ENCODE measurements around the gene GPSM1.
"Not testable (repeated sequence)": the region's sequence is repeated elsewhere in the genome, so short reads cannot be mapped to it uniquely, and the experiment has no call there.

The GPSM1 gene

DNA sequence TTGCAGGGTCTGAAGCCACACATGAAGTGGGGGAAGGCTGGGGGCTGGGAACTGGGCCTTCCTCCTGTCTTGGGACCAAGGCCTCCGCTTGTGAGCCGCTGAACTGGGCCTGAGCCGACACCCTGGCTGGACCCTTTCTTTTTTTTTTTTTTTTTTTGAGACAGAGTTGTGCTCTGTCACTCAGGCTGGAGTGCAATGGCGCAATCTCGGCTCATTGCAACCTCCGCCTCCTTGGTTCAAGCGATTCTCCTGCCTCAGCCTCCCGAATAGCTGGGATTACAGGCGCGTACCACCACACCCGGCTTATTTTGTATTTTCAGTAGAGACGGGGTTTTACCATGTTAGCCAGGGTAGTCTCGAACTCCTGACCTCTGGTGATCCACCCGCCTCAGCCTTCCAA, 8.1 kb upstream of the GPSM1 start:
- not testable (repeated sequence) for DNase-seq

DNA sequence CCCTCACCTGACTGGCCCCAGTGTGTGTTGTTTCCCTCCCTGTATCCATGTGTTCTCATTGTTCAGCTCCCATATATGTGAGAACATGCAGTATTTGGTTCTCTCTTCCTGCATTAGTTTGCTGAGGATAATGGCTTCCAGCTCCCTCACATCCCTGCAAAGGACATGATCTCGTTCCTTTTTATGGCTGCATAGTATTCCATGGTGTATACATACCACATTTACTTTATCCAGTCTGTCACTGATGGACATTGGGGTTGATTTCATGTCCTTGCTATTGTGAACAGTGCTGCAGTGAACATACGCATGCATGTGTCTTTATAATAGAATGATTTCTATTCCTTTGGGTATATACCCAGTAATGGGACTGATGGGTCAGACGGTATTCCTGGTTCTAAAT, 7.4 kb upstream of the GPSM1 start:
- not testable (repeated sequence) for DNase-seq

DNA sequence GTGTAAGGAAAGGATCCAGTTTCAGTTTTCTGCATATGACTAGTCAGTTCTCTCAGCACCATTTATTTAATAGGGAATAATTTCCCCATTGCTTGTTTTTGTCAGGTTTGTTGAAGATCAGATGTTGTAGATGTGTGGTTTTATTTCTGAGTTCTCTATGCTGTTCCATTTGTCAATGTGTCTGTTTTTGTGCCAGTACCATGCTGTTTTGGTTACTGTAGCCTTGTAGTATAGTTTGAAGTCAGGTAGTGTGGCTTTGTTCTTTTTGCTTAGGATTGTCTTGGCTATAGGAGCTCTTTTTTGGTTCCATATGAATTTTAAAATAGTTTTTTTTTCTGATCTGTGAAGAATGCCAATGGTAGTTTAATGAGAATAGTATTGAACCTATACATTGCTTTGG, 6.4 kb upstream of the GPSM1 start:
- DNase-seq: not testable (repeated sequence)

DNA sequence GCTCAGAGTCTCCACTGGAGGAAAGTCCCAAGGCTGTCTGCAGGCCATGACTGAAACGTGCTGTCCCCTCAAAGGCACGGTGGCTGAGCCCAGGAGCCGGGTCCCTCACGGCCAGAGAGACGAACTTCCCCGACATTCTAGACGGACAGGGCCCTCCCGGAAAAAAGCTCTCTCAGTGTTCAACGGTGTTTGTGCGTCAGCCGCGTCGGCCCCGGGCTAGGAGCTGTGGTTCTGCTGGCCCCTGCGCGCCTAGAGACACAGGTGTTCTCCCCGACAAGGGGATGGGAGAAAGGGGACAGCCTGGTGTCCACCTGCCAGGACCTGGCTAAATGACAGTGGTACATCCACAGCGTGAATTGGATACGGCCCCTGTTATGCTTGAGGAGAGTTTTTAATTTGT, 5.8 kb upstream of the GPSM1 start:
- DNase-seq: no peak

DNA sequence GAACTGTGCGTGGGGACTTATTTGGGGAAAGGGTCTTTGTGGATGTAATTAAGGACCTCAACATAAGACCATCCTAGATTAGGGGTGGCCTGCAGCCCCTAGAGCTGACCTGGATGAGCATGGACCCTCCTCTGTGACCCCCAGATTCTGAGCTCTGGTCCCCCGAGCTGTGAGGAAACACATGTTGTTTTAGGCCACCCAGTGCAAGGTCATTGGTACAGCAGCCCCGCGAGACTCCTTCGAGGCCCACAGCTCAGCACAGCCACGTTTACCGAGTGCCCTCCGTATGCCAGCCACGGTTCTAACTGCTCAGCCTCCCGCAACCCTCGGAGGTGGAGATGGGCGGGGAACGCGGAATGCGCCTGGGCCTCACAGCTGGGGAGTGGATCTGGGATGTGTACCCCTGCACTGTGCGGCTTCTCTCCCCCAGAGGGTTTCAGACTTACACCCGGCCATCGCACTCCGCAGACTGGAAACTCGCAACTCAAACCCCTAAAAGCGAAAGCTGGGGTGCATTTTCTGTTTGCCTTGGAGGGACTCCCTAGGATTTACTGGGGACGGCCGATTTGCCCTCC, 4.5 kb upstream of the GPSM1 start:
- DNase-seq: no peak

DNA sequence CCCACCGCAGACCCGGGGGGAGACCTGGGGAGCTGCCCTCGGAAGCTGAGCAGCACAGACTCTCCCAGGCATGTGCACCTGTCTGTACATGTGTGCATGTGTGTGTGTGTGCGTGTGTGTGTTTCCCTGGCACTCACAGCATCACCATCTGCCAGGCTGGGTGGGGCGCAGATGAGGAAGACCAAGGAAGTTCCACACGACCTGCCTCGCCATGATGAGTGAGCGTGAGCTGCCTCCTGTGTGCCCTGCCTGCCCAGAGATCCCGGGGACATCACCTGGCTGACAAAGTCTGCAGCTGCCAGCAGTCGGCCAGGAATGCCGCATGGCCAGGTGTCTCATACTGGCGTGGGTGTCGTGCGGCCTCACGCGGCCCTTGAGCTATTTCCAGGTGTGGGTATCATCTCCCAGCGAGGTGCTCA, 4.0 kb upstream of the GPSM1 start:
- DNase-seq: no peak

- no peak for DNase-seq
These were observed 2.6 kb upstream of the GPSM1 start for GRCh38 chr9:136324501-136325300.

DNA sequence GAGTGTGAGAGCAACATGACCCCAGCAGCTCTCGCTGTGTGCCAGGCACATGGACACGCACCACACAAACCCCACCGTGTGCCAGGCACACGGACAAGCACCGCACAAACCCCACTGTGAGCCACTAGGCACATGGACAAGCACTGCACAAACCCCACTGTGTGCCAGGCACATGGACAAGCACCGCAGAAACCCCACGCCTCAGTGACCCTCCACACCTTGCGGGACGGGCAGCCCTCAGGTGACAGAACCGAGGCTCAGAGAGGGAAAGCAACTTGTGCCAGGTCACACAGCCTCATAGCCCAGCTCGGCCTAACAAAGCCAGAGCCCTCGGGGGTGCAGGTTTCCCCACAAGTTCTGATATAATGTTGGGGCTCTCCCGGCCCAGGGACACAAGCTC, 2.0 kb upstream of the GPSM1 start:
- no peak for DNase-seq

GRCh38 chr9:136326061-136326760, 1.1 kb upstream of the GPSM1 start:
- DNase-seq: no peak

- DNase-seq: no peak
These were observed 507 bp upstream of the GPSM1 start for GRCh38 chr9:136326761-136327303.

- DNase-seq: no peak
These were observed 777 bp downstream of the GPSM1 start for GRCh38 chr9:136328011-136328621.

GRCh38 chr9:136328622-136329041, 1.3 kb downstream of the GPSM1 start:
- DNase-seq: no peak

- no peak for DNase-seq
These were observed 1.9 kb downstream of the GPSM1 start for GRCh38 chr9:136329211-136329627.

DNA sequence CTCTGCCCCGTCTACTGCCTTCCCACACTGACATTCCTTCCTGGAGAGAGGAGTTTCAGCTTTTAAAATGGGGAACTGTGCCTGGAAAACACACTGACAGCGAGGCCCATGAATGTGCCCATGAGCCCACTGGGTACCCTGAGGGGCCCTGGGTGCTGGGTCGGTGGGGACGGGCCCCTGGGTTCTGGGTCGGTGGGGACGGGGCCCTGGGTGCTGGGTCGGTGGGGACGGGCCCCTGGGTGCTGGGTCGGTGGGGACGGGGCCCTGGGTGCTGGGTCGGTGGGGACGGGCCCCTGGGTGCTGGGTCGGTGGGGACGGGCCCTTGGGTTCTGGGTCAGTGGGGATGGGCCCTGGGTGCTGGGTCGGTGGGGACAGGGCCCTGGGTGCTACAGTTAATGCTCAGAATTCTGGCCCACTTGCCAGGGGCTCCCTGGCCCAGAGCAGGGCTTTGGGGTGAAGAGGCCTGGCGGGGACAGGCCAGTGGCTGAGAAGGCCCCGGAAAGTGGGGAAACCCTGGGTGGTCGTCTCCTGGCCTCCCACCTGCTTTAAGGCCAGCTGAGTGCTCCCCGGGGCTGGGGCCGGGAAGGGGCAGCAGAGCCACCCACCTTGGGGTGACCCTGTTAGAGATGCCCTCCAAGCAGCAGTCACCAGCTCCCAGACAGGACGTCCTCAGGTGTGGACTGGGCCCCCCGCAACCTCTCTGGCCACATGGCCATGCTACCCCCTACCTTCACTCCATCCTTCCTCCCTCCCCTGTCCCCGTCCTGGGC, 2.5 kb downstream of the GPSM1 start:
- DNase-seq: no peak

- DNase-seq: no peak
These were observed 3.2 kb downstream of the GPSM1 start for GRCh38 chr9:136330406-136330990.

- DNase-seq: no peak
These were observed 3.7 kb downstream of the GPSM1 start for GRCh38 chr9:136331030-136331429.

GRCh38 chr9:136331556-136332481, 4.5 kb downstream of the GPSM1 start:
- no peak for DNase-seq

GRCh38 chr9:136332482-136332983, 5.2 kb downstream of the GPSM1 start:
- DNase-seq: no peak

GRCh38 chr9:136333045-136333444, 5.7 kb downstream of the GPSM1 start:
- no peak for DNase-seq

DNA sequence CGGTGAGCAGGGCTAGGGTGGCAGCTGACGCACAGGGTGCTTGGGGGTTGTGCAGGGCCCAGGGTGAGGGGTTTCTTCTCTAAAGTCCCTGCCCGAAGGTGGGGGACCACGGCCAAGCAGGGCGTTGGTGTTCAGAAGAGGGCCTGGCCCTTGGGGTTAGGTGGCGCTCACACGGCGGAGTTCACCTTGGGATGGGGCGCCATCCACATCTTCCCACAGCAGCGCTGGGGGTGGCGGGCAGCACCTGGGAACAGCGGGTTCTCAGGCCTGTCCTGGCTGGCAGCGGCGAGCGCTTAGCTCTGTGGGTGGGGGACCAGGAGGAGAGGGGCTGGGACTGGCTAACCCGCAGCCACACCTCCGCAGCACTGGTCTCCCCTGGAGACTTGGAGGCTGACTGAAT, 6.1 kb downstream of the GPSM1 start:
- DNase-seq: no peak

DNA sequence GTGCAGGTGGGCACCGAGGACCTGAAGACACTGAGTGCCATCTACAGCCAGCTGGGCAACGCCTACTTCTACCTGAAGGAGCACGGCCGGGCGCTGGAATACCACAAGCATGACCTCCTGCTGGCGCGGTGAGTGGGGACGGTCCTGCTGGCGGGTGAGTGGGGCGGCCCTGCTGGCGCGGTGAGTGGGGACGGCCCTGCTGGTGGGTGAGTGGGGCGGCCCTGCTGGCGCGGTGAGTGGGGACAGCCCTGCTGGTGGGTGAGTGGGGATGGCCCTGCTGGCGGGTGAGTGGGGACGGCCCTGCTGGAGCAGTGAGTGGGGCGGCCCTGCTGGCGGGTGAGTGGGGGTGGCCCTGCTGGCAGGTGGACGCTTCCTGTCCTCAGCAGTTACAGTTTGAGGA, 7.2 kb downstream of the GPSM1 start:
- no peak for DNase-seq
